ENCODE results near the gene DDX6.

Gene DDX6

GRCh38 chr11:118705791-118706545 lies 85.0 kb downstream of the DDX6 start:
- Histone ChIP-seq H3K36me3 (ENCODE audit: low read depth) (no peaks in the 10 kb centered on the region), H3K27me3 (ENCODE audit: insufficient read depth, poor library complexity, severe bottlenecking) (no peaks in the 10 kb centered on the region), H3K4me3 (ENCODE audit: severe bottlenecking) (no peak overlapping the region), H3K9me3 (ENCODE audit: severe bottlenecking) (no peaks in the 10 kb centered on the region), H3K27ac (ENCODE audit: poor library complexity, severe bottlenecking) (no peak overlapping the region), H3K4me1 (ENCODE audit: insufficient read depth, poor library complexity, severe bottlenecking) (no peaks in the 10 kb centered on the region)
- DNase-seq (ENCODE audit: low spot score) (no peak), ATAC-seq (ENCODE audit: low read depth) (no peak)
- TF ChIP-seq CTCF (IDR thresholded peaks at IDR 0.05; ENCODE audit: poor library complexity, severe bottlenecking): no peak

- ATAC-seq (ENCODE audit: low read depth) (no peak), DNase-seq (ENCODE audit: low spot score) (no peak)
- Histone ChIP-seq H3K9me3 (ENCODE audit: severe bottlenecking) (no peaks in the 10 kb centered on the region), H3K27ac (ENCODE audit: poor library complexity, severe bottlenecking) (no peak overlapping the region), H3K4me3 (ENCODE audit: severe bottlenecking) (no peak overlapping the region), H3K36me3 (ENCODE audit: low read depth) (no peaks in the 10 kb centered on the region), H3K27me3 (ENCODE audit: insufficient read depth, poor library complexity, severe bottlenecking) (no peaks in the 10 kb centered on the region), H3K4me1 (ENCODE audit: insufficient read depth, poor library complexity, severe bottlenecking) (no peaks in the 10 kb centered on the region)
- no peak for TF ChIP-seq CTCF (IDR thresholded peaks at IDR 0.05; ENCODE audit: poor library complexity, severe bottlenecking)
These were observed 85.7 kb downstream of the DDX6 start for GRCh38 chr11:118705111-118705741.

GRCh38 chr11:118703563-118704106 lies 87.3 kb downstream of the DDX6 start:
- no peak overlapping the region for H3K4me3 ChIP-seq (ENCODE audit: severe bottlenecking)
- TF ChIP-seq CTCF (IDR thresholded peaks at IDR 0.05; ENCODE audit: poor library complexity, severe bottlenecking): no peak
- no peaks in the 10 kb centered on the region for H3K4me1 ChIP-seq (ENCODE audit: insufficient read depth, poor library complexity, severe bottlenecking)
- ATAC-seq (ENCODE audit: low read depth) (no peak), DNase-seq (ENCODE audit: low spot score) (no peak)
- no peaks in the 10 kb centered on the region for H3K36me3 ChIP-seq (ENCODE audit: low read depth)
- H3K9me3 ChIP-seq (ENCODE audit: severe bottlenecking): no peaks in the 10 kb centered on the region
- no peak overlapping the region for H3K27ac ChIP-seq (ENCODE audit: poor library complexity, severe bottlenecking)
- no peaks in the 10 kb centered on the region for H3K27me3 ChIP-seq (ENCODE audit: insufficient read depth, poor library complexity, severe bottlenecking)

- DNase-seq (ENCODE audit: low spot score) (no peak), ATAC-seq (ENCODE audit: low read depth) (no peak)
- H3K4me1 ChIP-seq (ENCODE audit: insufficient read depth, poor library complexity, severe bottlenecking): no peaks in the 10 kb centered on the region
- no peak overlapping the region for H3K27ac ChIP-seq (ENCODE audit: poor library complexity, severe bottlenecking)
- no peaks in the 10 kb centered on the region for H3K9me3 ChIP-seq (ENCODE audit: severe bottlenecking)
- no peak for TF ChIP-seq CTCF (IDR thresholded peaks at IDR 0.05; ENCODE audit: poor library complexity, severe bottlenecking)
- no peaks in the 10 kb centered on the region for H3K27me3 ChIP-seq (ENCODE audit: insufficient read depth, poor library complexity, severe bottlenecking)
- H3K36me3 ChIP-seq (ENCODE audit: low read depth): no peaks in the 10 kb centered on the region
- no peak overlapping the region for H3K4me3 ChIP-seq (ENCODE audit: severe bottlenecking)
These were observed 91.3 kb downstream of the DDX6 start for GRCh38 chr11:118699506-118700220.
